WI38 (cell line): Measurements from ENCODE around the gene PLD6.

Source experiments
- H3K4me3 ChIP-seq: 2 replicates; pipeline ENCODE4 v1.5.1; 2011; ENCODE audit warnings: low read depth, mild to moderate bottlenecking, control low read depth, low read length
- CTCF ChIP-seq: IDR thresholded peaks from 2 replicates; pipeline ENCODE4 v1.5.1; 2012; ENCODE audit warnings: low read depth, mild to moderate bottlenecking, control low read depth, low read length

Gene PLD6

GRCh38 chr17:17242246-17242645 is 36.1 kb upstream of the PLD6 start:
- TF ChIP-seq CTCF = no peak
- no peak overlapping the region for H3K4me3 ChIP-seq

- no peak for TF ChIP-seq CTCF
- no peak overlapping the region for H3K4me3 ChIP-seq
Measured at GRCh38 chr17:17241656-17242055, 35.5 kb upstream of the PLD6 start.

GRCh38 chr17:17239832-17240231 is 33.7 kb upstream of the PLD6 start:
- no peak for TF ChIP-seq CTCF
- no peak overlapping the region for H3K4me3 ChIP-seq

- peak within 1 kb of the TSS; percentile 97 for H3K4me3 ChIP-seq
- TF ChIP-seq CTCF = no peak
Measured at GRCh38 chr17:17237026-17237799, 31.1 kb upstream of the PLD6 start, which contains the start of gene FLCN. Gene FLCN (minus strand): TSS chr17:17237168. CDS start chr17:17228137, 9,031 bp downstream.

- TF ChIP-seq CTCF = no peak
- H3K4me3 ChIP-seq = peak overlapping the region; percentile 97
Measured at GRCh38 chr17:17236295-17237025, 30.3 kb upstream of the PLD6 start.

GRCh38 chr17:17235212-17236174 is 29.4 kb upstream of the PLD6 start:
- no peak for TF ChIP-seq CTCF
- peak overlapping the region; percentile 97 for H3K4me3 ChIP-seq
